ENCODE data around the gene KCTD1. TPM values are rescaled to one million over a fixed set of nuclear protein-coding genes. Genes with fewer than 3 reads are reported as not detected.

The KCTD1 gene
- total and polyA plus RNA-seq, 2 of the 4 experiments (the other 2 are of a cell fraction) = 5.0 to 5.8 TPM

DNA sequence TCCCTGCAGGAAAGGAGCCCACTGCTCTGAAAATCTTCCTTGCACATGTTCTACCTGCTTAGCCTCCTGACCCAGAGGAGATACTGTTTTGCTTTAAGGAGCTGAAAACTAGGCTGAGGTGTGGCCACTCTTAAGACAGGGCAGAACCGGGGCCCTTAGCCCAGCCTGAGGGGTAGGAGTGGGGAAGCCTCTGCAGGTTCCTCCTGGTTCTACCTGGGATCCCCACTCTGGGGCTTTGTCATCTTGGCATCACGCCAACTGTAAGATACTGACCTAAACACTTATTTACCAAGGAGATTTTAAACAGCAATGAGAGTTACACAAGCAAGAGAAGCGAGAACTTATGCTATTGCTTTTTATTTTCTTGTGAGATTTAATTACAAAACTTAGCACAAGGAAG, 86.9 kb downstream of the KCTD1 start:
- no peaks in the 10 kb centered on the region for H4K20me1 ChIP-seq (ENCODE audit: insufficient read depth, low read length)
- no peak overlapping the region for H3K56ac ChIP-seq (ENCODE audit: extremely low read depth, insufficient read depth, low read length)
- no peak overlapping the region for H3K4me2 ChIP-seq (ENCODE audit: low read depth, low read length)
- no peak overlapping the region for H2BK5ac ChIP-seq (ENCODE audit: low read depth, low read length, poor library complexity, severe bottlenecking)
- H2BK20ac ChIP-seq (ENCODE audit: low read depth, low read length) = no peak overlapping the region
- H3K4me1 ChIP-seq (ENCODE audit: control insufficient read depth, insufficient read depth, low read length) = peaks cover 9% of the 10 kb centered on the region
- H3K14ac ChIP-seq (replicated peaks; ENCODE audit: low read depth, low read length) = no peak overlapping the region
- no peak overlapping the region for H3K9ac ChIP-seq (ENCODE audit: low read depth, low read length)
- ChIA-PET CTCF (interaction anchor here (0.7 kb wide), 1 partner anchor 27 kb away, joined by 3 read pairs; no protein-coding TSS in a partner anchor), POLR2A (ENCODE audit: unreplicated experiment) (no interaction called here)
- H4K91ac ChIP-seq (ENCODE audit: insufficient read depth, low read depth, low read length) = no peak overlapping the region
- no TSS peak for BruUV-seq (replicated peaks)
- no peak overlapping the region for H4K5ac ChIP-seq (ENCODE audit: low read depth, low read length)
- H2AFZ ChIP-seq (replicated peaks; ENCODE audit: low read length, poor library complexity) = no peak overlapping the region
- no peak overlapping the region for H2BK120ac ChIP-seq (ENCODE audit: low read depth, low read length)
- no peak overlapping the region for H4K8ac ChIP-seq (ENCODE audit: low read depth in 2 of 2, low read length in 2 of 2)
- H3K9me1 ChIP-seq (ENCODE audit: insufficient read depth, low read length) = peaks cover 14% of the 10 kb centered on the region
- H2AK9ac ChIP-seq (replicated peaks; ENCODE audit: low read depth, low read length, poor library complexity) = no peak overlapping the region
- dilution Hi-C loops (cut with HindIII; ENCODE audit: low sequenced_read_pairs, unreplicated experiment) (no loop called here), in situ Hi-C loops (cut with MboI; ENCODE audit: low sequenced_read_pairs) (no loop called here), intact Hi-C loops (cut with micrococcal nuclease) (no loop called here)
- H2AK5ac ChIP-seq (ENCODE audit: low read depth, low read length) = no peak overlapping the region
- H3K4me3 ChIP-seq (ENCODE audit: insufficient read depth, low read depth, low read length) = no peak overlapping the region
- H3K9me3 ChIP-seq (ENCODE audit: control insufficient read depth, insufficient read depth, low read length) = no peaks in the 10 kb centered on the region
- no peak overlapping the region for H3K27ac ChIP-seq (ENCODE audit: insufficient read depth, low read length)
- H3K18ac ChIP-seq (ENCODE audit: low read depth, low read length) = no peak overlapping the region
- peaks cover 7% of the 10 kb centered on the region for H3K36me3 ChIP-seq (ENCODE audit: control insufficient read depth, insufficient read depth, low read length)
- ATAC-seq (ENCODE audit: low read depth) = no peak
- no peaks in the 10 kb centered on the region for H3K27me3 ChIP-seq (ENCODE audit: control insufficient read depth, insufficient read depth, low read length)
- no CpG with 5 or more reads among the region's 3 CpGs for WGBS, 2 experiments (ENCODE audit: extremely low coverage in 2 of 2, insufficient read length in 1 of 2)
- H3K23ac ChIP-seq (ENCODE audit: low read depth, low read length) = no peak overlapping the region
- no peak overlapping the region for H2BK15ac ChIP-seq (ENCODE audit: low read depth, low read length)
- no peak for DNase-seq
- H3K79me1 ChIP-seq (ENCODE audit: low read depth in 1 of 2, low read length in 2 of 2) = no peaks in the 10 kb centered on the region
- TF ChIP-seq BHLHE40 (IDR thresholded peaks at IDR 0.05; ENCODE audit: low read depth, low read length) (no peak), FOS (IDR thresholded peaks at IDR 0.05; ENCODE audit: low read depth, low read length) (no peak)
- peak overlapping the region; percentile 13; the same call in 1 of the 2 replicates for H3K4ac ChIP-seq (ENCODE audit: low read depth, low read length)
